Measurements from ENCODE around the gene GNA12.
"Not testable (repeated sequence)": the region's sequence is repeated elsewhere in the genome, so short reads cannot be mapped to it uniquely, and the experiment has no call there.

GRCh38 chr7:2691932-2692439 is 152.1 kb downstream of the GNA12 start:
- TF ChIP-seq ZSCAN29 (IDR thresholded peaks at IDR 0.05); NFIC (IDR thresholded peaks at IDR 0.05; ENCODE audit: low read depth, low read length); JUND (IDR thresholded peaks at IDR 0.05; ENCODE audit: low read depth, low read length); HDGF (IDR thresholded peaks at IDR 0.05); NFYB (IDR thresholded peaks at IDR 0.05; ENCODE audit: insufficient read depth, low read depth, low read length); SP1 (IDR thresholded peaks at IDR 0.05; ENCODE audit: low read depth, low read length); CREB1 (IDR thresholded peaks at IDR 0.05; ENCODE audit: low read depth); GABPA (IDR thresholded peaks at IDR 0.05; ENCODE audit: low read depth); ZNF592 (IDR thresholded peaks at IDR 0.05); TAF1 (IDR thresholded peaks at IDR 0.05; ENCODE audit: borderline replicate concordance, low read depth, low read length); POLR2AphosphoS5 (IDR thresholded peaks at IDR 0.05; ENCODE audit: low read length): not testable (repeated sequence)
